Hepatocyte (in vitro differentiated cells): Measurements from ENCODE around the gene TRAPPC12. TPM values are rescaled to one million over a fixed set of nuclear protein-coding genes. Genes with fewer than 3 reads are reported as not detected.

Experiments used
- DNase-seq: peaks from one replicate; pipeline ENCODE4 v3.0.0-alpha.2; 2016; ENCODE audit warnings: low spot score
- H2AFZ ChIP-seq: fragments of 200-600 bp; sonication (generic); 2 replicates; pipeline ENCODE4 v1.6.0; 2016; ENCODE audit warnings: antibody characterized with exemption, mild to moderate bottlenecking
- H3K27ac ChIP-seq: fragments of 200-600 bp; sonication (generic); 2 replicates; pipeline ENCODE4 v1.5.1; 2016; ENCODE audit warnings: mild to moderate bottlenecking
- H3K27me3 ChIP-seq: fragments of 200-600 bp; sonication (generic); 2 replicates; pipeline ENCODE4 v1.6.1; 2016
- H3K36me3 ChIP-seq: fragments of 200-600 bp; sonication (generic); replicated peaks from 2 replicates; pipeline ENCODE4 v1.5.1; 2016; ENCODE audit warnings: low read depth; ENCODE audit not compliant: insufficient read depth
- H3K4me1 ChIP-seq: fragments of 200-600 bp; sonication (generic); 2 replicates; pipeline ENCODE4 v1.5.1; 2016; ENCODE audit warnings: mild to moderate bottlenecking, moderate library complexity; ENCODE audit not compliant: insufficient read depth
- H3K4me2 ChIP-seq: fragments of 200-600 bp; sonication (generic); 2 replicates; pipeline ENCODE4 v1.6.0; 2016
- H3K4me3 ChIP-seq: fragments of 200-600 bp; sonication (generic); 2 replicates; pipeline ENCODE4 v1.5.1; 2016; ENCODE audit warnings: mild to moderate bottlenecking
- H3K79me2 ChIP-seq: fragments of 200-600 bp; sonication (generic); 2 replicates; pipeline ENCODE4 v1.6.0; 2017; ENCODE audit warnings: mild to moderate bottlenecking
- H3K9me2 ChIP-seq: fragments of 200-600 bp; sonication (generic); replicated peaks from 2 replicates; pipeline ENCODE4 v1.6.0; 2017; ENCODE audit warnings: mild to moderate bottlenecking; ENCODE audit not compliant: insufficient read depth
- H3K9me3 ChIP-seq: fragments of 200-600 bp; sonication (generic); 2 replicates; pipeline ENCODE4 v1.5.1; 2016; ENCODE audit warnings: low read depth, mild to moderate bottlenecking
- H4K20me1 ChIP-seq: fragments of 200-600 bp; sonication (generic); 2 replicates; pipeline ENCODE4 v1.6.0; 2016; ENCODE audit warnings: mild to moderate bottlenecking; ENCODE audit not compliant: insufficient read depth, poor library complexity, severe bottlenecking
- CTCF ChIP-seq: fragments of 200-600 bp; sonication (generic); IDR thresholded peaks from 2 replicates; pipeline ENCODE4 v1.5.1; 2016; ENCODE audit warnings: antibody characterized with exemption, mild to moderate bottlenecking; ENCODE audit not compliant: poor library complexity
- EZH2 ChIP-seq: fragments of 200-600 bp; sonication (generic); IDR thresholded peaks from 2 replicates; pipeline ENCODE4 v1.6.1; 2016; ENCODE audit warnings: antibody characterized with exemption, mild to moderate bottlenecking, borderline replicate concordance
- EZH2phosphoT487 ChIP-seq: fragments of 200-600 bp; sonication (generic); IDR thresholded peaks from one replicate; pipeline ENCODE4 v1.6.1; 2018; ENCODE audit warnings: antibody characterized with exemption, mild to moderate bottlenecking, low read depth, moderate library complexity; ENCODE audit not compliant: unreplicated experiment, severe bottlenecking
- WGBS: methylation state at CpG from one replicate; pipeline ENCODE4 v1.1.6; 2016; ENCODE audit warnings: low lambda C conversion rate; ENCODE audit errors: missing lambda C conversion rate; 5-methylcytosine and 5-hydroxymethylcytosine counted together
- polyA plus RNA-seq: library from polyadenylated mRNA; unstranded; fragments of >200 nt; fragmentation: Nextera tagmentation; extraction: Ambion mirVana; gene quantifications from 2 replicates; pipeline ENCODE4 v1.2.1, GENCODE V29; 2016
- total RNA-seq: library from RNA; depleted of rRNA; stranded (reverse); fragments of >200 nt; gene quantifications from 2 replicates; pipeline ENCODE4 v1.2.3, GENCODE V29; 2014

TRAPPC12 gene
- total and polyA plus RNA-seq, 2 experiments from 2014 or later, result 49.3 to 61.2 TPM

- Histone ChIP-seq H3K4me1 (no peaks in the 10 kb centered on the region), H3K9me3 (no peaks in the 10 kb centered on the region), H2AFZ (no peak overlapping the region), H4K20me1 (no peaks in the 10 kb centered on the region), H3K27ac (no peak overlapping the region), H3K27me3 (no peaks in the 10 kb centered on the region), H3K36me3 (no peaks in the 10 kb centered on the region), H3K79me2 (no peaks in the 10 kb centered on the region), H3K4me2 (no peak overlapping the region), H3K4me3 (no peak overlapping the region), H3K9me2 (no peaks in the 10 kb centered on the region)
- 95% methylated on average over 31 of the region's 31 CpGs for WGBS
- DNase-seq, result no peak
- no peak for TF ChIP-seq EZH2phosphoT487
- no peak for TF ChIP-seq CTCF
- no peak for TF ChIP-seq EZH2
Measured at GRCh38 chr2:3468296-3468988, 88.9 kb downstream of the TRAPPC12 start.

DNA sequence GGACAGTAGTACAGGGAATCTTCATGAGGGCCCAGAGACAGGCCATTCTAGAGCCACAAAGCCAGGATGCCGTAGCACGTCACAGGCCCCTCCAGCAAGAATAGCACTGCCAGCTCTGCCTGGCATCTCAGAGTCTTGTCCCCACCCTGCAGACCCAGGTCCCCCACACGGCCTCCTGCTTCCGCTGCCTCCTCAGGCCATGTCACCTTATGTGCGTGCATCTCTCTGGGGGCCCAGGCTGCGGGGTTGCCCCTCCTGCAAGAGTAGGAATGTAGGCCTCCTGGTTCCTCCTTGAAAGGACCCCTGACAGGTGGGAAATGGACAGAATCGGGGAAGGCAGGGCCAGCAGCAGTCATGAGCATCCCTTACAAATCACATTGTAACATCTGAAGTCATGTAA lies 90.0 kb downstream of the TRAPPC12 start:
- H4K20me1 ChIP-seq, result no peaks in the 10 kb centered on the region
- no peak for TF ChIP-seq CTCF
- TF ChIP-seq EZH2, result no peak
- TF ChIP-seq EZH2phosphoT487, result no peak
- H3K36me3 ChIP-seq, result no peaks in the 10 kb centered on the region
- no peaks in the 10 kb centered on the region for H3K9me2 ChIP-seq
- H3K27me3 ChIP-seq, result no peaks in the 10 kb centered on the region
- H2AFZ ChIP-seq, result no peak overlapping the region
- H3K9me3 ChIP-seq, result no peaks in the 10 kb centered on the region
- DNase-seq, result no peak
- WGBS, result 98% methylated on average over 7 of the region's 7 CpGs
- H3K4me2 ChIP-seq, result no peak overlapping the region
- no peak overlapping the region for H3K4me3 ChIP-seq
- H3K4me1 ChIP-seq, result no peaks in the 10 kb centered on the region
- H3K79me2 ChIP-seq, result no peaks in the 10 kb centered on the region
- peak overlapping the region; percentile 44 for H3K27ac ChIP-seq

- H3K4me1 ChIP-seq, result no peaks in the 10 kb centered on the region
- no peaks in the 10 kb centered on the region for H3K9me2 ChIP-seq
- DNase-seq, result no peak
- H4K20me1 ChIP-seq, result no peaks in the 10 kb centered on the region
- H3K27ac ChIP-seq, result peak overlapping the region; percentile 44
- H3K9me3 ChIP-seq, result no peaks in the 10 kb centered on the region
- no peaks in the 10 kb centered on the region for H3K27me3 ChIP-seq
- H3K36me3 ChIP-seq, result no peaks in the 10 kb centered on the region
- H2AFZ ChIP-seq, result no peak overlapping the region
- H3K79me2 ChIP-seq, result no peaks in the 10 kb centered on the region
- no peak overlapping the region for H3K4me2 ChIP-seq
- TF ChIP-seq EZH2 (no peak), EZH2phosphoT487 (no peak), CTCF (no peak)
- 82% methylated on average over 17 of the region's 17 CpGs for WGBS
- H3K4me3 ChIP-seq, result no peak overlapping the region
Measured at GRCh38 chr2:3470166-3470651, 90.7 kb downstream of the TRAPPC12 start.
